NCI-H526 treated with DMSO at 0.1 percent for 48 hours (cell line): ENCODE measurements around the gene IQGAP3.
"Not testable (repeated sequence)": the region's sequence is repeated elsewhere in the genome, so short reads cannot be mapped to it uniquely, and the experiment has no call there.

Experiments used
- DNase-seq: peaks from one replicate; lab custom pipeline; 2025; lab: John Stamatoyannopoulos, UW

Gene IQGAP3, protein sequence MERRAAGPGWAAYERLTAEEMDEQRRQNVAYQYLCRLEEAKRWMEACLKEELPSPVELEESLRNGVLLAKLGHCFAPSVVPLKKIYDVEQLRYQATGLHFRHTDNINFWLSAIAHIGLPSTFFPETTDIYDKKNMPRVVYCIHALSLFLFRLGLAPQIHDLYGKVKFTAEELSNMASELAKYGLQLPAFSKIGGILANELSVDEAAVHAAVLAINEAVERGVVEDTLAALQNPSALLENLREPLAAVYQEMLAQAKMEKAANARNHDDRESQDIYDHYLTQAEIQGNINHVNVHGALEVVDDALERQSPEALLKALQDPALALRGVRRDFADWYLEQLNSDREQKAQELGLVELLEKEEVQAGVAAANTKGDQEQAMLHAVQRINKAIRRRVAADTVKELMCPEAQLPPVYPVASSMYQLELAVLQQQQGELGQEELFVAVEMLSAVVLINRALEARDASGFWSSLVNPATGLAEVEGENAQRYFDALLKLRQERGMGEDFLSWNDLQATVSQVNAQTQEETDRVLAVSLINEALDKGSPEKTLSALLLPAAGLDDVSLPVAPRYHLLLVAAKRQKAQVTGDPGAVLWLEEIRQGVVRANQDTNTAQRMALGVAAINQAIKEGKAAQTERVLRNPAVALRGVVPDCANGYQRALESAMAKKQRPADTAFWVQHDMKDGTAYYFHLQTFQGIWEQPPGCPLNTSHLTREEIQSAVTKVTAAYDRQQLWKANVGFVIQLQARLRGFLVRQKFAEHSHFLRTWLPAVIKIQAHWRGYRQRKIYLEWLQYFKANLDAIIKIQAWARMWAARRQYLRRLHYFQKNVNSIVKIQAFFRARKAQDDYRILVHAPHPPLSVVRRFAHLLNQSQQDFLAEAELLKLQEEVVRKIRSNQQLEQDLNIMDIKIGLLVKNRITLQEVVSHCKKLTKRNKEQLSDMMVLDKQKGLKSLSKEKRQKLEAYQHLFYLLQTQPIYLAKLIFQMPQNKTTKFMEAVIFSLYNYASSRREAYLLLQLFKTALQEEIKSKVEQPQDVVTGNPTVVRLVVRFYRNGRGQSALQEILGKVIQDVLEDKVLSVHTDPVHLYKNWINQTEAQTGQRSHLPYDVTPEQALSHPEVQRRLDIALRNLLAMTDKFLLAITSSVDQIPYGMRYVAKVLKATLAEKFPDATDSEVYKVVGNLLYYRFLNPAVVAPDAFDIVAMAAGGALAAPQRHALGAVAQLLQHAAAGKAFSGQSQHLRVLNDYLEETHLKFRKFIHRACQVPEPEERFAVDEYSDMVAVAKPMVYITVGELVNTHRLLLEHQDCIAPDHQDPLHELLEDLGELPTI (N-terminal part only)

GRCh38 chr1:156571919-156572662, at the start of gene IQGAP3:
TSS of gene IQGAP3 (minus strand) at chr1:156572565. CDS start at chr1:156572529, 36 bp downstream.
- peak; percentile 91 for DNase-seq

- no peak for DNase-seq
These were observed 47.2 kb upstream of the IQGAP3 start for GRCh38 chr1:156619582-156619955.

DNA sequence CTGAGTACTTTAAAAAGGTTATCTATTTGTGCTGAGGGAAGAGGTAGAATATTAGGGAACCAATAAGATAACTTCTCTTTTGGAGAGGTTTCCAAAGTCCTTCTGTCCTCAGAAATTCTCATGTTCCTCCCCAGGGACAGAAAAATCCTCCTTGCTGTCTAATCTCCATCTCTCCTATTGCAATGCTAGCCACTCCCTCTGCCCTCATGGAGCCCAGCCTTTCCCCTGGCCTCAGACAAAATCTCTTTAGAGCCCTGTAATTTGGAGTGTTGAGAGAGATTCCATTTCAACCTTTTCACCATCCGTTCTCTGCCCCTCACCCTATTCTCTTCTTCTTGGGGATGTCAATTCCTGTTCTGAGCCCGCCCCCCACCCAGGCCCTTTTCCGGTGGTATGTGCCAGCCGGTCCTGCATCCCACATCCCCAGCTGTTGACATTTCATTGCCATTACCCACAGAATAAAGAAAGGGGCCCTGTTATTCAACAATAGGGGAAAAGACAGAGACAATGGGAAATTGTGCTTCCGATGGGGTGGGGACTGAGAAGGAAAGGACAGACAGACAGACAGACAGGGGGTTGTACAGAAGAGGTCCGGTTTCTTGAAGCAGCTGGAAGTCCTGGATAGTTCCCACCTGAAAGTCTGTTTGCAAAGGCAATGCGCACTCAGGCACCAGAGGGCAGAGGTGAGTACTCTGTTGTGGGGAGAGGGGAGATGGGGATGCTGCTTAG, 46.7 kb upstream of the IQGAP3 start, which contains the start of gene HAPLN2:
Gene HAPLN2, plus strand, starts transcription at position 563 of the 729 bp plus-strand sequence. CDS start 4,076 bp downstream, outside the sequence.
- DNase-seq = peak; percentile 60

DNA sequence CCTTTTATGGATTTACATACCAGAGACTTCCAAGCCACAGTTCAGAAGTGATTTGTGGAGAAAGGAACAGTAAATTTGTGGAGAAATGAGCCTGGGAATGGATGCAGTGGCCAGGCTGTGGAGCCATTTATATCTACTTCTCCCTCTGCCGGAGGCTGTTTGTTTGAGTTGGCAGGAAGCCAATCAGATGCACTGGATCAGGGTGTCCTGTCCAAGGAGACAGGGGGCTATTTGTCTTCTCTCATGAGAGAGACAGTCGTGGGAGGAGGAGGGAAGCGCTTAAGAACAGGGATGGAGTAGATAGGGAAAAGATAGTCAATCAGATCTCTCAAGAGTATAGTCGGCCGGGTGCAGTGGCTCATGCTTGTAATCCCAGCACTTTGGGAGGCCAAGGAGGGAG, 44.1 kb upstream of the IQGAP3 start:
- peak; percentile 76 for DNase-seq

DNA sequence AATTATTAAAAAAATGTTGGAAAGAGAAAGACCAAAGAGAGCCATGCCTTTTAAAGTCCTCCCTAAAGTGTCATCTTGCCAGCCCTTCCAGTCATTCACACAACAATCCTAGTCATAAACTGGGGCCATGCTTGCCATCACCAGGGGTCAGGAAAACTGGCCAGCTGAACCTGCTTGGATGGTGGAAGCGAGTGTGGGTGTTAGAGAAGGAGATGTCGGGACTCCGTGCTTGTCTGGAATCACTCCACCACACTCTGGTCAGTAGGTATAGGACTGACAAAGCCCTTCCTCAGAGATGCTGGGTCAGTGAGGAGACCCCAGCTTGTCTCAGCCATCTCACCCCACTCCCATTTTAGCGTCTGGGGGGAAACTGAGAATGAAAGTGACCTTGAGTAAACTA, 43.6 kb upstream of the IQGAP3 start:
- no peak for DNase-seq

- DNase-seq = no peak
These were observed 40.3 kb upstream of the IQGAP3 start for GRCh38 chr1:156612666-156613065.

DNA sequence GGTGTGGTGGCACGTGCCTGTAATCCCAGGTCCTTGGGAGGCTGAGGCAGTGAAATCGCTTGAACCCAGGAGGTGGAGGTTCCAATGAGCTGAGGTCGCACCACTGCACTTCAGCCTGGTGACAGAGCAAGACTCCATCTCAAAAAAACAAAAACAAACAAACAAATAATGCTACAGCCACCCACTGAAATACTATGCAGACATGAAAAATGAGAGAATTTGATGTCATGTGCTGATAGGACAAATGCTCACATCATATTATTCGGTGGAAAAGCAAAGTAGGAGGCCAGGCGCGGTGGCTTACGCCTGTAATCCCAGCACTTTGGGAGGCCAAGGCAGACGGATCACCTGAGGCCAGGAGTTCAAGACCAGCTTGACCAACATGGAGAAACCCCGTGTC, 37.7 kb upstream of the IQGAP3 start:
- not testable (repeated sequence) for DNase-seq

- peak; percentile 67 for DNase-seq
These were observed 36.6 kb upstream of the IQGAP3 start for GRCh38 chr1:156608981-156609380.

DNA sequence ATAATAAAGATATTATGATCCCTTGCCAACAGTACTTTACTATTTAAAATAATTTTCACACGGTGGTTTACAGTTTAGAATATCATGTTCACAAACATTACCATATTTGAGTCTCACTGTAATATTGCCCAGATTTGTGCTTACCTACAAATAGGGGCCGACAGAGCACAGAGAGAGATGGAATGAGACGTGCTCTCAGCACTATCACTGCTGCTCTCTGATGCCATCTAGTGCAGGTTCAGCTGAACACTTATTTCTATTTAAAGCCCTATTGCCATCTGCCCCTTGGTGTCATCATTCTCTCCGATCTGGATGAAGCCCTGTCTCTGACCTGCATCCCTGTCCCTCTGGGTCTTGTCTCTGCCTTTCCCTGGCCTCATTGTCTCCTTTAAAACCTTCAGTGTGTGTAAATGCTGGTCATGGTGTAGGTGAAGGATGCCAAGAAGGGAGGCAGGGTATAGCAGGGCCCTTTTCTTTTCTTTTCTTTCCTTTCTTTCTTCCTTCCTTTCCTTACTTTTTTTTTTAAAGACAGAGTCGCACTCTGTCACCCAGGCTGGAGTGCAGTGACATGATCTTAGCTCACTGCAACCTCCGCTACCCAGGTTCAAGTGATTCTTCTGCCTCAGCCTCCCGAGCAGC, 35.8 kb upstream of the IQGAP3 start:
- DNase-seq = peak; percentile 89

GRCh38 chr1:156607344-156607743, 35.0 kb upstream of the IQGAP3 start:
- DNase-seq = not testable (repeated sequence)

DNA sequence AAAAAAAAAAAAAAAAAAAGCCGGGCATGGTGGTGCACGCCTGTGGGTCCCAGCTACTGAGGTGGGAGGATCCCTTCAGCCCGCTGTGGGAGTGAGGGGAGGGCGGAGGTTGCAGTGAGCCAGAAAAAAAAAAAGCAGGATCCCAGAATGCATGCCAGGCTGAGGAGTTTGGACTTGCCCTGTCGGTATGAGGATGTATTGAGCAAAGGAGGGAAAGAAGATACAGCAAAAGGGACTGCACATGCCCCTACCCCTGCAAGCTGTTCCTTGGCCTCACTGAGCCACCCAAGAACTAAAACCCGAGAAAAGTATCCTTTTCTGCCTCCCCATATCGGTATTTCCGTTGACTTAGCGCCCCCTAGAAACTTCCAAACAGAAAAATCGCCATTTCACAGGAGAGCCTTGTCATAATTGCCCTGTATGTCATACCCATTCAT, 30.2 kb upstream of the IQGAP3 start:
- peak; percentile 28 for DNase-seq

DNA sequence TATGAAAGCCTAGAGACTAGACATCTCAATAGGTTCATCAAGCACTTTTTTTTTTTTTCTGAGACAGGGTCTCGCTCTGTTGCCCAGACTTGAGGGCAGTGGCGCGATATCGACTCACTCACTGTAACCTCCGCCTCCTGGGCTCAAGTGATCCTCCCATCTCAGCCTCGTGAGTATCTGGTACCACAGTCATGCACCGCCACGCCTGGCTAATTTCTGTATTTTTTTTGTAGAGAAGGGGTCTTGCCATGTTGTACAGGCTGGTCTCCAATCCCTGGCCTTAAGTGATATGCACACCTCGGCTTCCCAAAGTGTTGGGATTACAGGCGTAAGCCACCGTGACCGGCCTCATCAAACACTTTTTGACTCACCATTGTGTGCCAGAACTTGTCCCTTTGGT, 29.5 kb upstream of the IQGAP3 start:
- no peak for DNase-seq

DNA sequence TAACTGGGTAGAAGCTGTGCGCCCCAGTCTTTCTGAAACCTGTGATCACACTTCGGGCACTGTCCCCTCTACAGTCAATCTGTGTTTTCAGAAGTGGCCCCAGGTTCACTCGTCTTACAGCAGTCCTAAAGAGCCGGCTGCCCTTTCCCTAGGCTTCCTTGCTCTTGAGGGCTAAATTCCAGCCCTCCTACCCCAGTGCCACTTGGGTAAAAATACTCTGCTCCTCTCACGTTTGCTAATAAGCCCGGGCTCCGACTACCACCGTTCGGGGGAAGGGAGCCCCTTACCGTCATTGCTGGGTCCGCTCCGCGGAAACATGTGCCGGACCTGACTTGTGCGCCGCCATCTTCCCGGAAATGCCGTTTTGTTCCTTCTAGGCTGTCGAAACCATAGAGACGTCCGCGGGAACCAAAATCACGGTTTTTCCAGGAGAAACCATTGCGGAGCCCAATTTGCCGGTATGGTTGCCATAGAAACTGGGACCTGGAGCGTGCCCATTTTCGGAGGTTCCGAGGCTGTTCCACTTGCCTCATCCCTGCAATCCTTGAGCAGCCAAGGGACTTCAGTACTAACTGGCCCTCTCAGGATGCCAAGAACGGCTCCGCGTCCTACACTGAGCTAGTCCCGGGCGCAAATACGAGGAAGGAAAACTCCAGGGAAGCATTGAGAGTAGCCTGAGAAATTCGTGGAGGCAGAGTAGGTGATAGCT, 28.9 kb upstream of the IQGAP3 start, which contains the start of gene GPATCH4:
Gene GPATCH4, minus strand, starts transcription at position 358 of the 709 bp plus-strand sequence.
- DNase-seq = peak; percentile 96

DNA sequence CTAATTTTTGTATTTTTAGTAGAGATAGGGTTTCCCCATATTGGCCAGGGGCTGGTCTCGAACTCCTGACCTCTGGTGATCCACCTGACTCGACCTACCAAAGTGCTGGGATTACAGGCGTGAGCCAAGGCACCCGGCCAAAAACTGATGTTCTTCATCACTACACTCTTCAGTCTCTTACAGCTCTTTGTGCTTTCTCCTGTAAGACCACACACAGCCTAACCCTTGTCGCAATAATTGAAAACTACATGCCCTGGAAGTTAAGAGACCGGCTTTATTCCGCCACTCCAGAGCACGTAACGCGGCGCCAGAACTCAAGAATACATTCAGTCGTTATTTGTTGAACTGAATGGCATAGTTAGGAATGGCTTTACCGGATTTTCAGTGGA, 28.4 kb upstream of the IQGAP3 start:
- no peak for DNase-seq

DNA sequence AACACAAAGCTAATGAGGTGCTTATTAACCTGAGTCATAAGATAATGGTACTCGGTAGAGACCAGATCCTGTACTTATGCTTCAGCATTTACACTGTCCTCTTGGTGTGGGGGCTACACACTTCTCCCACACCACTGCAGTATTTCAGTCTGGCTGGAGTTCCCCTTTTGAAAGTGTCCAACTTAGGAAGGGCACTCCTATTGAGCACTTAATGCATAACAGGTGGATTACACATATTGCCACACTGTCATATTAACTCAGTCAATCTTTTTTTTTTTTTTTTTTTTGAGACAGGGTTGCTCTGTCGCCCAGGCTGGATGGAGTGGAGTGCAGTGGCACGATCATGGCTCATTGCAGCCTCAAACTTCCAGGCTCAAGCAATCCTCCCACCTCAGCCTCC, 27.4 kb upstream of the IQGAP3 start:
- no peak for DNase-seq

DNA sequence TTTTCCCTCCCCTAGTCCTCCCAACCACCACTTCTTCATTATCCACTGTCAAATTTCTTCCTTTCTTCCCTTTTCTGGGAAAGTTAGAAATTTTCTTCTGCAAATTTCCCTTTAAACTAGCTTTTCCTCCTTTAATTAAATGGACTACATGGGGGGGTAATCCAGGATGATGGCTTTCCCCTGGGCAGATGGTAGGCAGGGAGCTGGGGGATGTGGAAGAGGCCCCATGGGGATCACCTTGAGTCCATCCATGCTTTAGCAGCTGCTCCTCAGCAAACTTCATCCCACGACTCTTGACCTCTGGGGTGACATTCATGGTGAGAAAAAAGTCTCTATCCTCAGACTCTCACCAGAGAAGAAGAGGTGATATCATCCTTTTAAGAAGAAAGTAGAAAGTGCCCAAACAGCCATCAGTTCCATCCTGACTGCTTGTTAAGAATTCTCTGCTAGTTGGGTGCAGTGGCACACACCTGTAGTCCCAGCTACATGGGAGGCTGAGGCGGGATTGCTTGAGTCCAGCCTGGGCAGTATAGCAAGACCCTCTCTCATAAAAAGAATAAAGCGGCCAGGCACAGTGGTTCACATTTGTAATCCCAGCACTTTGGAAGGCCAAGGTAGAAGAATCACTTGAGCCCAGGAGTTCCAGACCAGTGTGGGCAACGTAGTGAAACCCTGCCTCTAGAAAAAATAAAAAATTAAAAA, 26.5 kb upstream of the IQGAP3 start:
- DNase-seq = no peak

DNA sequence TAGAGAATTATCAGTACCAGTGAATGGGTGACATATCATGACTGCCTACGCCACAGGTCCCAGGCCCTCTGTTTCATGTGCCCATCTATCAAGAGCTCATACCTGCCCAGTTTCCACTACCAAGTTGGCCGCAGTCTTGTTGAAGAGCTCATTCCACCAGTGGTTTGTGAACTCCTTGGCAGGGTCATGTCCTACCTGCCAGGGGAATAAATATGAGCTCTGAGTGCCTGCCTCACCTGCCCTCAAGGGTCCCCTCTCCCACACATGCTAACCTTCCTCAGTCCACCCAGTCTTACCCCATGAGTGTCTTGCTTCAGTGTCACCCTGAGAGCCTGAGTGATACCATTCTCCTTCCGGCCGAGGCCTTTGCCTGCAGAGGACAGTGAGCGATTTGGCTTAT, 25.8 kb upstream of the IQGAP3 start:
- DNase-seq = no peak

GRCh38 chr1:156596426-156596825, 24.1 kb upstream of the IQGAP3 start:
- no peak for DNase-seq

- DNase-seq = no peak
These were observed 22.7 kb upstream of the IQGAP3 start for GRCh38 chr1:156595016-156595415.
